Kidney epithelial cell (primary cell): ENCODE data around the gene CNGA1. TPM values are rescaled to one million over a fixed set of nuclear protein-coding genes. Genes with fewer than 3 reads are reported as not detected.

Source experiments
- DNase-seq: peaks from one replicate; pipeline ENCODE4 v3.0.0-alpha.2; 2010; ENCODE audit warnings: low read depth
- H3K27me3 ChIP-seq: 2 replicates; pipeline ENCODE4 v1.6.0; 2011; ENCODE audit warnings: low read length; ENCODE audit not compliant: control insufficient read depth, insufficient read depth
- H3K36me3 ChIP-seq: 2 replicates; pipeline ENCODE4 v1.5.1; 2011; ENCODE audit warnings: low read length; ENCODE audit not compliant: control insufficient read depth, insufficient read depth
- H3K4me3 ChIP-seq: 2 replicates; pipeline ENCODE4 v1.5.1; 2011; ENCODE audit warnings: low read depth, mild to moderate bottlenecking, control low read depth, low read length
- total RNA-seq: library from RNA; depleted of rRNA; stranded (reverse); fragments of >200 nt; gene quantifications from 2 replicates; pipeline ENCODE4 v1.2.3, GENCODE V29; 2015
- TF ChIP-seq, protein P1 (sequence below): IDR thresholded peaks from 2 replicates; pipeline ENCODE4 v1.5.1; 2011; ENCODE audit warnings: mild to moderate bottlenecking, moderate library complexity, low read length, control low read depth, inconsistent platforms; ENCODE audit not compliant: insufficient read depth, poor library complexity, severe bottlenecking

CNGA1 gene
- total RNA-seq, 1 donor from 2014 or later = 0.04 TPM

GRCh38 chr4:47990145-47990544 lies 26.3 kb downstream of the CNGA1 start:
- DNase-seq = no peak
- H3K27me3 ChIP-seq = no peaks in the 10 kb centered on the region
- no peak overlapping the region for H3K4me3 ChIP-seq
- TF ChIP-seq, protein P1, sequence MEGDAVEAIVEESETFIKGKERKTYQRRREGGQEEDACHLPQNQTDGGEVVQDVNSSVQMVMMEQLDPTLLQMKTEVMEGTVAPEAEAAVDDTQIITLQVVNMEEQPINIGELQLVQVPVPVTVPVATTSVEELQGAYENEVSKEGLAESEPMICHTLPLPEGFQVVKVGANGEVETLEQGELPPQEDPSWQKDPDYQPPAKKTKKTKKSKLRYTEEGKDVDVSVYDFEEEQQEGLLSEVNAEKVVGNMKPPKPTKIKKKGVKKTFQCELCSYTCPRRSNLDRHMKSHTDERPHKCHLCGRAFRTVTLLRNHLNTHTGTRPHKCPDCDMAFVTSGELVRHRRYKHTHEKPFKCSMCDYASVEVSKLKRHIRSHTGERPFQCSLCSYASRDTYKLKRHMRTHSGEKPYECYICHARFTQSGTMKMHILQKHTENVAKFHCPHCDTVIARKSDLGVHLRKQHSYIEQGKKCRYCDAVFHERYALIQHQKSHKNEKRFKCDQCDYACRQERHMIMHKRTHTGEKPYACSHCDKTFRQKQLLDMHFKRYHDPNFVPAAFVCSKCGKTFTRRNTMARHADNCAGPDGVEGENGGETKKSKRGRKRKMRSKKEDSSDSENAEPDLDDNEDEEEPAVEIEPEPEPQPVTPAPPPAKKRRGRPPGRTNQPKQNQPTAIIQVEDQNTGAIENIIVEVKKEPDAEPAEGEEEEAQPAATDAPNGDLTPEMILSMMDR = no peak
- H3K36me3 ChIP-seq = no peaks in the 10 kb centered on the region

- no peak overlapping the region for H3K4me3 ChIP-seq
These were observed 41.9 kb downstream of the CNGA1 start for GRCh38 chr4:47974566-47974965.

GRCh38 chr4:47972721-47973120 lies 43.8 kb downstream of the CNGA1 start:
- no peak for DNase-seq
- no peaks in the 10 kb centered on the region for H3K36me3 ChIP-seq
- H3K27me3 ChIP-seq = no peaks in the 10 kb centered on the region
- H3K4me3 ChIP-seq = no peak overlapping the region
- TF ChIP-seq, protein P1 = no peak

More at GRCh38 chr4:47974566-47974965, 41.9 kb downstream of the CNGA1 start:
- Histone ChIP-seq H3K27me3 (no peaks in the 10 kb centered on the region), H3K36me3 (no peaks in the 10 kb centered on the region)
- no peak for DNase-seq
- TF ChIP-seq, protein P1 = no peak

- Histone ChIP-seq H3K27me3 (no peaks in the 10 kb centered on the region), H3K36me3 (no peaks in the 10 kb centered on the region), H3K4me3 (no peak overlapping the region)
- TF ChIP-seq, protein P1 = no peak
- no peak for DNase-seq
These were observed 44.3 kb downstream of the CNGA1 start for GRCh38 chr4:47972181-47972580.

GRCh38 chr4:47968847-47969246 lies 47.6 kb downstream of the CNGA1 start:
- TF ChIP-seq, protein P1 = no peak
- no peak for DNase-seq
- no peaks in the 10 kb centered on the region for H3K36me3 ChIP-seq
- H3K4me3 ChIP-seq = no peak overlapping the region
- no peaks in the 10 kb centered on the region for H3K27me3 ChIP-seq

- Histone ChIP-seq H3K27me3 (no peaks in the 10 kb centered on the region), H3K4me3 (no peak overlapping the region), H3K36me3 (no peaks in the 10 kb centered on the region)
- DNase-seq = no peak
- TF ChIP-seq, protein P1 = no peak
These were observed 61.8 kb downstream of the CNGA1 start for GRCh38 chr4:47954677-47955076.
